AG04450 (cell line): Measurements from ENCODE around the gene CRNN. TPM values are rescaled to one million over a fixed set of nuclear protein-coding genes. Genes with fewer than 3 reads are reported as not detected.

Source experiments
- CTCF ChIA-PET: fragments of 300-600, 350-600 bp; formaldehyde crosslinking; extraction: SDS; loops from one replicate; lab custom pipeline; 2022; ENCODE audit warnings: antibody characterized with exemption, inconsistent platforms; lab: Charles Lee
- POLR2A ChIA-PET: fragments of 350-600 bp; formaldehyde crosslinking; extraction: SDS; loops from one replicate; lab custom pipeline; 2021; ENCODE audit warnings: antibody characterized with exemption, inconsistent platforms; lab: Yijun Ruan, JAX
- DNase-seq: peaks from one replicate; pipeline ENCODE4 v3.0.0-alpha.2; 2011; ENCODE audit warnings: low read depth, low spot score
- H3K27ac ChIP-seq: one replicate; pipeline ENCODE4 v1.5.1; 2012; ENCODE audit warnings: low read depth, low read length, control low read depth
- H3K27me3 ChIP-seq: one replicate; pipeline ENCODE4 v1.6.0; 2012; ENCODE audit warnings: low read length; ENCODE audit not compliant: control insufficient read depth, insufficient read depth
- H3K4me3 ChIP-seq: 2 replicates; pipeline ENCODE4 v1.5.1; 2011; ENCODE audit warnings: mild to moderate bottlenecking, low read depth, low read length, control low read depth
- H3K9me3 ChIP-seq: 2 replicates; pipeline ENCODE4 v1.5.1; 2012; ENCODE audit warnings: low read length; ENCODE audit not compliant: control insufficient read depth, insufficient read depth
- CTCF ChIP-seq: IDR thresholded peaks from 2 replicates; pipeline ENCODE4 v1.5.1; 2011; ENCODE audit warnings: low read depth, low read length, control low read depth, inconsistent platforms
- polyA plus RNA-seq: library from polyadenylated mRNA; depleted of rRNA; stranded (reverse); fragments of >200 nt; gene quantifications from 2 replicates; pipeline ENCODE4 v1.2.3, GENCODE V29; 2011

Gene CRNN
- polyA plus RNA-seq, 1 experiment: not detected

- H3K27me3 ChIP-seq: no peaks in the 10 kb centered on the region
- H3K4me3 ChIP-seq: no peak overlapping the region
- no peaks in the 10 kb centered on the region; the same call in 1 of the 2 replicates for H3K9me3 ChIP-seq
- no peak overlapping the region for H3K27ac ChIP-seq
- ChIA-PET CTCF (no interaction called here), POLR2A (no interaction called here)
- TF ChIP-seq CTCF: no peak
- DNase-seq: no peak
These were observed 37.2 kb upstream of the CRNN start for GRCh38 chr1:152451254-152451653.

GRCh38 chr1:152449661-152450060 is 35.6 kb upstream of the CRNN start:
- ChIA-PET POLR2A (no interaction called here), CTCF (interaction anchor here (0.7 to 2.0 kb wide), 2 partner anchors 9 to 10 kb away, joined by 3 to 11 read pairs; no protein-coding TSS in a partner anchor)
- no peaks in the 10 kb centered on the region; the same call in 1 of the 2 replicates for H3K9me3 ChIP-seq
- H3K4me3 ChIP-seq: no peak overlapping the region
- DNase-seq: no peak
- TF ChIP-seq CTCF: no peak
- no peak overlapping the region for H3K27ac ChIP-seq
- no peaks in the 10 kb centered on the region for H3K27me3 ChIP-seq

GRCh38 chr1:152448496-152448895 is 34.4 kb upstream of the CRNN start:
- CTCF ChIA-PET: interaction anchor here (1.2 to 2.0 kb wide), 2 partner anchors 10 to 11 kb away, joined by 11 to 12 read pairs; no protein-coding TSS in a partner anchor
- Histone ChIP-seq H3K9me3 (no peaks in the 10 kb centered on the region; the same call in 1 of the 2 replicates), H3K4me3 (no peak overlapping the region), H3K27me3 (no peaks in the 10 kb centered on the region), H3K27ac (no peak overlapping the region)
- TF ChIP-seq CTCF: no peak
- DNase-seq: no peak
- POLR2A ChIA-PET: no interaction called here

DNA sequence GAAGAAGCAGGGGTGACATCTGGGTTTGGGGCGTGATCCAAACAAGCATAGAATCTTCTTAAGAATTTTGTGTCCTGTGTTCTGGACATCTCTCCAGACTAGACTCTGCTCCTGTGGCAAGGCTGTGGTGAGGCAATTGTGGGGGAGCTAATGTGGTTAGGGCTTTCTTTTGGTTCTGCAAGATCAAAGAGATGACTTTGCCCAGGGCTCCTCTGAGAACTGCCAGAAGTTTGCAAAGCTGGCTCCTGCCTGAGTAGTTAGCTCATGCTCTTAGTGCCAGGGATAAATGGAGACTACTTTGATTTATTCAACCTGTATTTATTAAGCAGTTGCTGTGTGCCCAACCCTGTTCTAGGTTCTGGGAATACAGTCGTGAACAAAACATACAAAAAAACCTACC is 34.0 kb upstream of the CRNN start:
- ChIA-PET POLR2A (no interaction called here), CTCF (interaction anchor here (1.2 to 2.0 kb wide), 2 partner anchors 10 to 12 kb away, joined by 11 to 12 read pairs; no protein-coding TSS in a partner anchor)
- no peak overlapping the region for H3K4me3 ChIP-seq
- H3K27ac ChIP-seq: no peak overlapping the region
- H3K9me3 ChIP-seq: no peaks in the 10 kb centered on the region; the same call in 1 of the 2 replicates
- no peaks in the 10 kb centered on the region for H3K27me3 ChIP-seq
- DNase-seq: no peak
- TF ChIP-seq CTCF: no peak

DNA sequence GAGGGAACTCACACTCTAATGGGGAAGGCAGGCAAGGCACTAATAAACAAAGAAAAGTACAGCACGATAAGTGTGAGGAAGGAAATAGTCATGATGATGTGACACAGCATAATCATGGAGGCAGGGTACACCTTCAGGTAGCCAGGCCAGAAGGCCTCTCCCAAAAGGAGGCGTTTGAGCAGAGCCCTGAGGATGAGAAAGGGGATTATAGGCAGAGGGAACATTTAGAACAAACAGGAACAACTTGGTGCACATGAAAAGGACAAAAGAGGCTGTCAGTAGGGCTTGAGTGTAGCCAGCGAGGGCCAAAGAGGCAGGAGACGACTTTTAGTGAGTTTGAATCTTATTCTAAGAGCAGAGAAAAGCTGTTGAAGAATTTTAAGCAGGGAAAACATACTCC is 33.4 kb upstream of the CRNN start:
- no peak for TF ChIP-seq CTCF
- CTCF ChIA-PET: interaction anchor here (1.2 to 2.0 kb wide), 2 partner anchors 11 to 12 kb away, joined by 11 to 12 read pairs; no protein-coding TSS in a partner anchor
- H3K9me3 ChIP-seq: no peaks in the 10 kb centered on the region; the same call in 1 of the 2 replicates
- no peak overlapping the region for H3K27ac ChIP-seq
- no peak overlapping the region for H3K4me3 ChIP-seq
- no peaks in the 10 kb centered on the region for H3K27me3 ChIP-seq
- POLR2A ChIA-PET: no interaction called here
- no peak for DNase-seq
